ENCODE results near the gene PRRT1. TPM values are rescaled to one million over a fixed set of nuclear protein-coding genes. Genes with fewer than 3 reads are reported as not detected.

The PRRT1 gene
- total RNA-seq, 1 experiment from 2014 or later: 1.9 TPM

- no peak overlapping the region for H4K8ac ChIP-seq (replicated peaks; ENCODE audit: insufficient read length, low read depth, low read length)
- no peak overlapping the region for H3K4me2 ChIP-seq (ENCODE audit: insufficient read depth, insufficient read length, low read length)
- no peak overlapping the region for H3K9ac ChIP-seq (ENCODE audit: extremely low read depth, insufficient read length, low read length)
- H3K4ac ChIP-seq (ENCODE audit: low read depth, low read length): no peak overlapping the region
- H3T11ph ChIP-seq (ENCODE audit: low read length): no peak overlapping the region
- no peak overlapping the region for H2BK120ac ChIP-seq (ENCODE audit: low read depth, low read length, poor library complexity, severe bottlenecking)
- Mint-ChIP-seq H3K27me3 (ENCODE audit: low read depth) (no peaks in the 10 kb centered on the region; the same call in 1 of the 2 replicates), H3K4me1 (peaks cover 6 to 22% of the 10 kb centered on the region in 2 experiments; a peak in 3 of 4 replicates), H3K4me3 (peak overlapping the region in 1 of 2 experiments; percentile 2; a peak in 1 of 5 replicates), H3K27ac (peak overlapping the region in 2 of 3 experiments; percentile 38 to 66; a peak in 6 of 7 replicates), H3K9me3 (no peaks in the 10 kb centered on the region), H3K36me3 (ENCODE audit: insufficient read depth in 1 of 3, low read depth in 3 of 3) (peaks cover 42 to 74% (median 56%) of the 10 kb centered on the region in 3 experiments)
- no peaks in the 10 kb centered on the region for H3K79me1 ChIP-seq (ENCODE audit: insufficient read depth, low read depth, low read length, poor library complexity, severe bottlenecking)
- no peak overlapping the region for H3K56ac ChIP-seq (ENCODE audit: insufficient read length, low read depth, low read length)
- peaks cover 2% of the 10 kb centered on the region for H4K20me1 ChIP-seq (ENCODE audit: control insufficient read depth, insufficient read depth, insufficient read length)
- no peak overlapping the region for H4K5ac ChIP-seq (ENCODE audit: insufficient read length, low read depth, low read length)
- no peak overlapping the region for H3K23ac ChIP-seq (ENCODE audit: insufficient read length, low read depth, low read length)
- no peak overlapping the region for H3K18ac ChIP-seq (ENCODE audit: insufficient read length, low read depth, low read length)
- H2BK5ac ChIP-seq (ENCODE audit: insufficient read length, low read length): no peak overlapping the region
- no peaks in the 10 kb centered on the region for H3K9me3 ChIP-seq (ENCODE audit: control insufficient read depth, low read depth, low read length)
- no peak for TF ChIP-seq CTCF (conservative IDR thresholded peaks at IDR 0.05)
- no peak overlapping the region for H4K91ac ChIP-seq (ENCODE audit: insufficient read length, low read depth, low read length)
- DNase-seq: no peak
- H3K27me3 ChIP-seq (ENCODE audit: insufficient read depth, low read length): no peaks in the 10 kb centered on the region
- no peak overlapping the region for H2BK15ac ChIP-seq (ENCODE audit: low read depth, low read length)
- no peak overlapping the region for H3K14ac ChIP-seq (ENCODE audit: insufficient read depth, low read length)
- no CpG with 5 or more reads among the region's 6 CpGs for WGBS (ENCODE audit: extremely low coverage, insufficient read length, low lambda C conversion rate)
- no peak overlapping the region for H2AK5ac ChIP-seq (ENCODE audit: insufficient read length, low read length)
- no peaks in the 10 kb centered on the region for H3K23me2 ChIP-seq (ENCODE audit: insufficient read length, low read depth, low read length, poor library complexity, severe bottlenecking)
- no peak overlapping the region for H3K27ac ChIP-seq (ENCODE audit: insufficient read length, low read depth, low read length)
- H2BK12ac ChIP-seq (ENCODE audit: insufficient read length, low read depth, low read length): no peak overlapping the region
- H2BK20ac ChIP-seq (ENCODE audit: low read depth, low read length, poor library complexity, severe bottlenecking): no peak overlapping the region
- no peaks in the 10 kb centered on the region for H3K79me2 ChIP-seq (ENCODE audit: insufficient read depth, low read length)
- H3K4me1 ChIP-seq (ENCODE audit: insufficient read depth, low read length): no peaks in the 10 kb centered on the region
- H2AFZ ChIP-seq (ENCODE audit: low read length): no peak overlapping the region
Measured at GRCh38 chr6:32167761-32168262, 16.1 kb upstream of the PRRT1 start.

All from H9 (cell line).